ENCODE measurements around the gene CLSTN1. TPM values are rescaled to one million over a fixed set of nuclear protein-coding genes. Genes with fewer than 3 reads are reported as not detected.

The CLSTN1 gene
- total and polyA plus RNA-seq, 2 of the 8 experiments (the other 6 are each of a cell fraction or from before 2014, with no cell fraction given), result 34.2 to 97.4 TPM

- TF ChIP-seq CHD7 (IDR thresholded peaks at IDR 0.05; ENCODE audit: insufficient replicate concordance, low read length) (no peak), KDM4A (IDR thresholded peaks at IDR 0.05; ENCODE audit: low read depth, low read length, severe bottlenecking) (no peak), RFX5 (IDR thresholded peaks at IDR 0.05; ENCODE audit: borderline replicate concordance, low read depth, low read length) (no peak)
These were observed 14.7 kb downstream of the CLSTN1 start (continued) for GRCh38 chr1:9809100-9809510.

Measured in H1 (cell line).